HEK293 (cell line): ENCODE results near the gene ABR.

Source experiments
- AEBP2 ChIP-seq: fragments of 450-650 bp; formaldehyde crosslinking; IDR thresholded peaks from 2 replicates; pipeline ENCODE4 v1.5.1; 2016; ENCODE audit warnings: missing biosample characterization, missing genetic modification characterization, borderline replicate concordance
- CTCF ChIP-seq: fragments of 450-650 bp; formaldehyde crosslinking; IDR thresholded peaks from 2 replicates; pipeline ENCODE4 v1.5.1; 2016; ENCODE audit warnings: missing biosample characterization, missing genetic modification characterization
- EGR2 ChIP-seq: fragments of 450-650 bp; formaldehyde crosslinking; IDR thresholded peaks from 2 replicates; pipeline ENCODE4 v1.5.1; 2016; ENCODE audit warnings: low read depth, missing biosample characterization, missing genetic modification characterization
- PRDM10 ChIP-seq: fragments of 450-650 bp; formaldehyde crosslinking; IDR thresholded peaks from 2 replicates; pipeline ENCODE4 v1.5.1; 2016; ENCODE audit warnings: missing biosample characterization, missing genetic modification characterization
- PRDM6 ChIP-seq: fragments of 450-650 bp; formaldehyde crosslinking; IDR thresholded peaks from 2 replicates; pipeline ENCODE4 v1.5.1; 2017; ENCODE audit warnings: missing biosample characterization, missing genetic modification characterization
- SETDB1 ChIP-seq: IDR thresholded peaks from one replicate; pipeline ENCODE4 v1.6.1; 2017; ENCODE audit warnings: mild to moderate bottlenecking, low read length, moderate library complexity, mixed read lengths; ENCODE audit not compliant: insufficient read length
- ZNF155 ChIP-seq: fragments of 450-650 bp; formaldehyde crosslinking; IDR thresholded peaks from 2 replicates; pipeline ENCODE4 v1.5.1; 2016; ENCODE audit warnings: missing biosample characterization, missing genetic modification characterization
- ZNF18 ChIP-seq: fragments of 450-650 bp; formaldehyde crosslinking; IDR thresholded peaks from 2 replicates; pipeline ENCODE4 v1.5.1; 2016; ENCODE audit warnings: missing biosample characterization, missing genetic modification characterization
- ZNF24 ChIP-seq: fragments of 450-650 bp; formaldehyde crosslinking; IDR thresholded peaks from 2 replicates; pipeline ENCODE4 v1.5.1; 2016; ENCODE audit warnings: missing biosample characterization, missing genetic modification characterization
- ZNF423 ChIP-seq: fragments of 450-650 bp; formaldehyde crosslinking; IDR thresholded peaks from 2 replicates; pipeline ENCODE4 v1.5.1; 2016; ENCODE audit warnings: missing biosample characterization, missing genetic modification characterization
- ZNF529 ChIP-seq: fragments of 450-650 bp; formaldehyde crosslinking; IDR thresholded peaks from 2 replicates; pipeline ENCODE4 v1.5.1; 2017; ENCODE audit warnings: missing genetic modification characterization, missing biosample characterization; ENCODE audit not compliant: insufficient replicate concordance
- ZNF792 ChIP-seq: fragments of 450-650 bp; formaldehyde crosslinking; IDR thresholded peaks from 2 replicates; pipeline ENCODE4 v1.5.1; 2016; ENCODE audit warnings: missing biosample characterization, missing genetic modification characterization

GRCh38 chr17:1096215-1096614 lies 83.6 kb downstream of the ABR start:
- no peak for TF ChIP-seq CTCF (tag by site-specific recombination)
- no peak for TF ChIP-seq PRDM6 (tag by site-specific recombination)
- no peak for TF ChIP-seq ZNF18 (tag by site-specific recombination)
- TF ChIP-seq ZNF24, result no peak
- no peak for TF ChIP-seq ZNF529 (tag by site-specific recombination)
- no peak for TF ChIP-seq EGR2
- TF ChIP-seq ZNF792, result no peak
- no peak for TF ChIP-seq ZNF423 (tag by site-specific recombination)
- TF ChIP-seq SETDB1, result no peak
- no peak for TF ChIP-seq AEBP2 (tag by site-specific recombination)
- no peak for TF ChIP-seq PRDM10 (tag by site-specific recombination)
- no peak for TF ChIP-seq ZNF155 (tag by site-specific recombination)
